NCI-H460 (cell line): Measurements from ENCODE around the gene UPB1. TPM values are rescaled to one million over a fixed set of nuclear protein-coding genes. Genes with fewer than 3 reads are reported as not detected.

ENCODE experiments used
- DNase-seq: peaks from one replicate; pipeline ENCODE4 v3.0.0-alpha.2; 2016; ENCODE audit warnings: low read depth; ENCODE audit errors: extremely low read depth
- total RNA-seq: library from RNA; depleted of rRNA; stranded (reverse); fragments of >200 nt; shearing (Covaris generic); gene quantifications from 2 replicates; pipeline ENCODE4 v1.2.3, GENCODE V29; 2014; rRNA removed

Gene UPB1
- total RNA-seq, 1 experiment from 2014 or later, result 0.02 TPM

GRCh38 chr22:24555165-24556039 is 60.3 kb downstream of the UPB1 start, which contains the start of gene SNRPD3:
SNRPD3 (plus strand) TSS chr22:24555999; CDS start chr22:24557675, 1,676 bp downstream.
- peak; percentile 95 for DNase-seq

GRCh38 chr22:24559471-24559870 is 64.3 kb downstream of the UPB1 start:
- no peak for DNase-seq

DNA sequence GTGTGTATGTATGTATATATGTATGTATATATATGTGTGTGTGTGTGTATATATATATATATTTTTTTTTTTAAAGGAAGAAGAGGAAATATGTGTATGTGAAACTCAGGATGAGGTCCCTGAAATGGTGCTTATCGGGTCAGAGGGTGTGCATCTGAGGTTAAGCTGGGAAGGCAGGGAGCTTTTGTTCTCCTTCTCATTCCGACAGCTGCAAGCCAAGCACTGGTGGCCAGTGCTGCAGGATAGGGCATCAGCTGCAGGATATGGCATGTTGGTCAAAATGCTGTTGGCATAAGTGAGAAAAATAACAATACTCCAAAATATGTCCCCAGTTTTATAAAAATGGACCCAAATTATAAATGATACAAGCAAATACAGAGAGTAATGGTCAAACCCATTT is 68.1 kb downstream of the UPB1 start:
- DNase-seq, result no peak

DNA sequence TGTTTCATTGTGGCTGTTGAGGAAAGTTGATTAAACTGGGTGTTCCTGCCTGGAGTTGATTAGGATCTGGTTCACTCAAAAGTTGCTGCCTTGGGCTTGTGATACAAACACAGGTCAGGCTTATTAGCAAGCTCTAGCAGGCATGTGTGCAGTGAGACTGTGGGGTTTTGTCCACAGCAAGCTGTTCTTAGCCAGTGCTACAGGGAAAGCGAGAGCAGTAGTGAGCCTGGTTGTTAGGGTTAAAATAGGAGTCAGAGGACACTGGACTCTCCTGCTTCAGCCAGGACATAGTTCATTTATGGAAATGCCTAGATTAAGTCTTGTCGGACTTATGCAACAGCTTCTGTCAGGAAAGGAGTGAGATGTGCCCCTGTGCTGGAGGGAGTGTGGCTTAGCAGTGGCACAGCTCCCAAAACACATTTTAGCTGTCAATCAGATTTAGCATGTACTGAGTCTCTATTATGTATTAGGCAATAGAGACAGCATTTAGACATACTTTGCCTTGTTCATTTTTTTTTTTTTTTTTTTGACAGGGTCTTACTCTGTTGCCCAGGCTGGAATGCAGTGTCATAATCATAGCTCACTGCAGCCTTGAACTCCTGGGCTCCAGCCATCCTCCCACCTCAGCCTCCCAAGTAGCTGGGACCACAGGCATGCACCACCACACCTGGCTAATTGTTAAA is 69.4 kb downstream of the UPB1 start:
- DNase-seq, result no peak

- no peak for DNase-seq
Measured at GRCh38 chr22:24565077-24565476, 69.9 kb downstream of the UPB1 start.

DNA sequence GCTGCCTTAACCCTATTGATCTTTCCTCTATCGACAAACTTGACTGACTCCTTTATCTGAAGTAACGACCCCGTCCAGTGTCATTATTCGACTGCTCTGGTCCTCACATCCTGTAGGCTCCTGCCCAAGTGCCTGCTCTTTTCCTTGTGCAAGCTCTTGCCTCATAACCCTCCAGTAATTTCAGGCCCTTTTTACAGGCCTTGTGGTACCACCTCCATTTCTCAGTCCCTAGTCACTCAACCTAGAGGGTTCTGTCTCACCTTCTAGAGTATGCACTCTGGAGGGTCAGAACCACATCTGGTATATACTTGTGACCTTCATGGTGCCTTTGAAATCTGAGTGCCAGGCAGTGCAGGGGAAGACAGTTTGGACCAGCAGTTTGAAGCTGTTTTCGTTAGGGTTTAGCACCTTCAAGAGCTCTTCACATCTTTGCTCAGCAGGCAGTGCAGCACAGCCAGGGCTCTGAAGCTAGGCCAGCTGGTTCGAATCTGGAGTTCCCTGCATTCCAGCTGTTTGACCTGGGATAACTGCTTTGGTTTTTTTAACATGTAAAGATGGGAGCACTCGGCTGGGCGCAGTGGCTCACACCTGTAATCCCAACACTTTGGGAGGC is 71.9 kb downstream of the UPB1 start:
- no peak for DNase-seq

DNA sequence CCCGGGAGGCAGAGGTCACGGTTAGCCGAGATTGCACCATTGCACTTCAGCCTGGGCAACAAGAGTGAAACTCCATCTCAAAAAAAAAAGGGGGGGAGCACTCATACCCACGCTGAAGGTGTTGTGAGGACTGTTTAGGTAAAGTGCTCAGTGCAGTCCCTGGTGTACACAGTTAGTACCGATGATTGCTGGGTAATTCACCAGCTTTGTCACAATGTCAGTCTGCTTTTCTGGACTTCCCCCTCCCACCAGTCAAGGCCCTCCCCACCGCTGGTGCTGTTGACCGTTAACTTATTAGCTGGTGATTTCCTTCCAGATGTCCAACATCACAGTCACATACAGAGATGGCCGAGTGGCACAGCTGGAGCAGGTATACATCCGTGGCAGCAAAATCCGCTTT is 72.5 kb downstream of the UPB1 start:
- DNase-seq, result no peak

GRCh38 chr22:24571266-24571665 is 76.1 kb downstream of the UPB1 start:
- no peak for DNase-seq

DNA sequence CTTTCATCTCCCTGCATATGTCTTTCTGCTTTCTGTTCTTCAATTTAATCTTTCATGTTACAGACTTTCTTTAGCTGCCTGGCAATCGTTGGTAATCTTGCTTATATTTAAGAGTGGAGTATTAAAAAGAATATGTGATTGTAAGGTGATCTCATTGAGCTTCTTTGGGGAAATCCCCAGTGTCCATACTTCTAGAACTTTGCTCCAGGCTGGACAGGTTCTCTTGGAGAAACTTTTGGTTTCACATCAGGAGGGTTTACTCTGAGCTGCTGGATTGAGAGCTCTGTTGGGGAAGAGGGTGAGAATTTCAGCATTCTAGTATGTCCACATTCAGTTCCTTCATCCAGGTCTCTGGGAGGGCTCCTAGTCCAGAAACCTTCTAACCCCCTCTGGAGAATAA is 81.6 kb downstream of the UPB1 start:
- DNase-seq, result no peak

Other genes with a start within 250 kb of the UPB1 start
- 16.3 and 18.3 TPM in 2 replicates for gene SPECC1L, start 224.5 kb upstream of the UPB1 start, total RNA-seq
- 0.72 and 0.95 TPM in 2 replicates for gene ADORA2A, start 67.7 kb upstream of the UPB1 start, total RNA-seq
- gene GUCD1, start 59.8 kb downstream of the UPB1 start, total RNA-seq, result 44.8 and 55.8 TPM in 2 replicates
- 82.3 and 92.1 TPM in 2 replicates for gene SNRPD3, start 60.7 kb downstream of the UPB1 start, total RNA-seq
- gene LRRC75B, start 97.7 kb downstream of the UPB1 start, total RNA-seq, result 4.3 and 5.5 TPM in 2 replicates
- 47.2 and 53.5 TPM in 2 replicates for gene GGT1, start 107.9 kb downstream of the UPB1 start, total RNA-seq